Embryonic facial prominence (tissue), 1 donor: Measurements from ENCODE around the gene ATP13A4.

Experiments
- DNase-seq: peaks from one replicate; pipeline ENCODE4 v3.0.0-alpha.2; 2016; ENCODE audit errors: extremely low spot score

Gene ATP13A4, protein sequence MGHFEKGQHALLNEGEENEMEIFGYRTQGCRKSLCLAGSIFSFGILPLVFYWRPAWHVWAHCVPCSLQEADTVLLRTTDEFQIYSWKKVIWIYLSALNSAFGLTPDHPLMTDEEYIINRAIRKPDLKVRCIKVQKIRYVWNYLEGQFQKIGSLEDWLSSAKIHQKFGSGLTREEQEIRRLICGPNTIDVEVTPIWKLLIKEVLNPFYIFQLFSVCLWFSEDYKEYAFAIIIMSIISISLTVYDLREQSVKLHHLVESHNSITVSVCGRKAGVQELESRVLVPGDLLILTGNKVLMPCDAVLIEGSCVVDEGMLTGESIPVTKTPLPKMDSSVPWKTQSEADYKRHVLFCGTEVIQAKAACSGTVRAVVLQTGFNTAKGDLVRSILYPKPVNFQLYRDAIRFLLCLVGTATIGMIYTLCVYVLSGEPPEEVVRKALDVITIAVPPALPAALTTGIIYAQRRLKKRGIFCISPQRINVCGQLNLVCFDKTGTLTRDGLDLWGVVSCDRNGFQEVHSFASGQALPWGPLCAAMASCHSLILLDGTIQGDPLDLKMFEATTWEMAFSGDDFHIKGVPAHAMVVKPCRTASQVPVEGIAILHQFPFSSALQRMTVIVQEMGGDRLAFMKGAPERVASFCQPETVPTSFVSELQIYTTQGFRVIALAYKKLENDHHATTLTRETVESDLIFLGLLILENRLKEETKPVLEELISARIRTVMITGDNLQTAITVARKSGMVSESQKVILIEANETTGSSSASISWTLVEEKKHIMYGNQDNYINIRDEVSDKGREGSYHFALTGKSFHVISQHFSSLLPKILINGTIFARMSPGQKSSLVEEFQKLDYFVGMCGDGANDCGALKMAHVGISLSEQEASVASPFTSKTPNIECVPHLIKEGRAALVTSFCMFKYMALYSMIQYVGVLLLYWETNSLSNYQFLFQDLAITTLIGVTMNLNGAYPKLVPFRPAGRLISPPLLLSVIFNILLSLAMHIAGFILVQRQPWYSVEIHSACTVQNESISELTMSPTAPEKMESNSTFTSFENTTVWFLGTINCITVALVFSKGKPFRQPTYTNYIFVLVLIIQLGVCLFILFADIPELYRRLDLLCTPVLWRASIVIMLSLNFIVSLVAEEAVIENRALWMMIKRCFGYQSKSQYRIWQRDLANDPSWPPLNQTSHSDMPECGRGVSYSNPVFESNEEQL

DNA sequence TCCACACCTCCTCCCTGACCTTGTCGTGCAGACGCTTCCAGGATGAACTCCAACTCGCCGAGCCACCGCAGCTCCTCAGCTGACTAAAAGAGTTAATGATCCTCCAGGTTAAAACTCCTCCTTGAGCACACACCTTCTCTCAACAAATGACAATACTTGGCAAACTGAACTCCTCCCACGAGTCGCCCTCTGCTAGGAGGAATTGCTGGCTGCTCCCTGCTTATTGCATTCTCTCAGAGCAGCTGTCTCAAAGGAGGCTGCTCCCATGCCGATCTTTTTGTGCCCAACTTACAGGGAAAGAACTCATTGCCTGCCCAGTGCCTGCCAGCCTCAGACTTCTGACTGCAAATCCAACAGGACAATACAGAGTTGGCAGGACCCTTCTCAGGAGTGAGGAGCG is at the start of gene ATP13A4:
ATP13A4 (minus strand) TSS at position 85 of the 400 bp plus-strand sequence. CDS start 96 bp downstream, outside the sequence.
- DNase-seq: no peak

DNA sequence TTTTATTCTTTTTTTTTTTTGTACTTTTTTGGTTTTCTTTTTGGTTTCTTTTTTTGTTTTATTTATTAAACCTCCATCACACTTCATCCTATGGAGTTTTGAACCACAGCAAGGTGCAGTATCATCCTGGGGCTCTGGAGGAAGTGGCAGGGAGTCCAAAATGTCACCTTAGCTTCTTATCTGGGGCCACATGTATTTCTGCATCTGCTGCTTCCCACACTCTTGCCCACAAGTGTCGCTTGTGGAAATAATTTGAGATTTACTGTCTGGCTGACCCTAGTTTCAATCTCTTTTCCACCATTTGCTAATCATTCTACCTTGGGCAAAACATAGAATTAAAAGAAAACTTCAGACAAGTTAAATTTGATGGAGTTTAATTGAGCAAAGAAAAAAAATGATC is 44.7 kb upstream of the ATP13A4 start:
- no peak for DNase-seq

DNA sequence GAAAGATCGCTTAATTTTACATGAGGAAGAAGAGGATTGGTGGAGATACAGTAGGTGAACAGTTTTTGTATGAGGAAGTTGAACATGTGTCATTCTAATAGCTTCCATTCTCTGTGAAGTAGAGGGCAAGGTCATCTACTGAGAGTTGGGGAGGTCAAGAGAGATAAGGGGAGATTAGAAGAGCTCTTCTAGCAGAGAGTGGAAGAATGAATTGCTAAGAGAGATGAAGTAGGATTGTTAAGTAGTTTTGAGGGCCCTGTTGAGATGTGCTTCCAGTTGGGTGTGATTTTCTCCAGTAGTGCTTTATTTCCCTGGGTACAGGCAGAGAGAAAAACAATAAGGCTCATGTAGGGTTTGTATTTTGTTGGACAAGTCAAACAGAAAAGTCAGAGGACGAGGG is 43.5 kb upstream of the ATP13A4 start:
- no peak for DNase-seq

DNA sequence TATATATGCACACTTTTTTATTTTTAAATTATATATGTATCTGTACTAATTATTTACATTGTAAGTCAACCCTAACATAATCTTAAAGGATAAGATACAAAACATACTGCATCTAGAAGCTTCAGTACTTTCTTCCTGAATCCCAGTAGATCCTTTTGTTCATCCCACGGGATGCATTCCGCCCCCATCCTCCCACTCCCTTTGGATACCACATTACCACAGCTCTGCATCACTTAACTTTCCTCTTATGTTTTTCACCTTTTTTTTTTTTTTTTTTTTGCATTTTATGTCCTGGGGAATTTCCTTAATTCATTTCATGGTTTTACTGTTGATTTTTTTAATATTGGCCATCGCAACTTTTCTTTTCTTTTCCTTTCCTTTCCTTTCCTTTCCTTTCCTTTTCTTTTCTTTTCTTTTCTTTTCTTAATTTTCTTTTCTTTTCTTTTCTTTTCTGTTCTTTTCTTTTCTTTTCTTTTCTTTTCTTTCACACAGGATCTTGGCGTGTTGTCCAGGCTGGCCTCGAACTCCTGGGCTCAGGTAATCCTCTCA is 41.3 kb upstream of the ATP13A4 start:
- no peak for DNase-seq

DNA sequence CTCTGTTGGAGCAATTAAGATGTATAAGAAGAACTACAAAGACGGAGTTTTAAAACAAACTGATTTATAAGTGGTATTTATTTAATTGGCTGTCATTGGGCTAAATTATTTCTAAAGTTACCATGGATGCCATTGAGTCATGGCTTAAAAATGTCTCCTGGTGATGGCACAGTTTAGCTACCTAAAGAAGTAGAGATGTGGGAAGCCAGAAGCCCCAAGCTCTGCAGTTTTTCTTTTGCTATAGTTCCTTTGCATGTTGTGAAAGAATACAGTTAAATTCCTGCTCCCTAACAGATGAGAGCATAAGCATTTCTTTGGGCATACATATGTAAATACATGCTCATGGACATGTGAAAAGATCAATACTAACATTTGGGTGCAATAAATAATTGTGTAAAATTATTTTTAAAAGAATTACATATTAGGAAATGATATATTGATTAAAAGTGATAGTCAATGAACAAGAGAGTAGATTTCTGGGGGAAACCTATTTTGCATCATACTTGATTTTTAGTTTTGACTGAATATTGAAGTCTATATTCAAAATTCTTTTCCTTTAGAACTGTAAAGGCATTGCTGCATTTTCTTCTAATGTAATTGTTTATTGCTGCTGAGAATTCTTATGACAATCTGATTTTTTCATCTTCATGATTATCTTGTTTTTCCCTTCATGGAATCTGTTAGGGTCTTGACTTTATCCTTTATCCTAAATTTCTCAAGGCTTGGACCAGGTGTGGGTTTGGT is 40.4 kb upstream of the ATP13A4 start:
- no peak for DNase-seq

DNA sequence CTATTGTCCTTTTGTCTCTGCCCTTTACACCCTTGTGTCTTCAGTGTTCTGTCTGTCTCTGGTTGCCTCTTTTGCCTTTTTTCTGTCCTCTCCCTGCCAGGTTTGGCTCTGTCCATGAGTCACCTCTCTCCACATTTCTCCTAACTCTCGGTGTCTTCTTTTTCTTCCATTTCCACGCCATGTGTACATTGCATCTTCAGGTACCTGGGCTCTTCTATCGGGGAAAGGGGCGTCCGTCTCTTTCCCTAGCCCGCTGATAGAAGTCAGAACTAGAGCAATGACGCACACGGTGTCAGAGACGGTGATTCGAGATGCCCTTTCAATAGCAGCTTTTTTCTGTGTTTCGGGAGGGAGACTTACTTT is 39.0 kb upstream of the ATP13A4 start:
- DNase-seq: no peak

DNA sequence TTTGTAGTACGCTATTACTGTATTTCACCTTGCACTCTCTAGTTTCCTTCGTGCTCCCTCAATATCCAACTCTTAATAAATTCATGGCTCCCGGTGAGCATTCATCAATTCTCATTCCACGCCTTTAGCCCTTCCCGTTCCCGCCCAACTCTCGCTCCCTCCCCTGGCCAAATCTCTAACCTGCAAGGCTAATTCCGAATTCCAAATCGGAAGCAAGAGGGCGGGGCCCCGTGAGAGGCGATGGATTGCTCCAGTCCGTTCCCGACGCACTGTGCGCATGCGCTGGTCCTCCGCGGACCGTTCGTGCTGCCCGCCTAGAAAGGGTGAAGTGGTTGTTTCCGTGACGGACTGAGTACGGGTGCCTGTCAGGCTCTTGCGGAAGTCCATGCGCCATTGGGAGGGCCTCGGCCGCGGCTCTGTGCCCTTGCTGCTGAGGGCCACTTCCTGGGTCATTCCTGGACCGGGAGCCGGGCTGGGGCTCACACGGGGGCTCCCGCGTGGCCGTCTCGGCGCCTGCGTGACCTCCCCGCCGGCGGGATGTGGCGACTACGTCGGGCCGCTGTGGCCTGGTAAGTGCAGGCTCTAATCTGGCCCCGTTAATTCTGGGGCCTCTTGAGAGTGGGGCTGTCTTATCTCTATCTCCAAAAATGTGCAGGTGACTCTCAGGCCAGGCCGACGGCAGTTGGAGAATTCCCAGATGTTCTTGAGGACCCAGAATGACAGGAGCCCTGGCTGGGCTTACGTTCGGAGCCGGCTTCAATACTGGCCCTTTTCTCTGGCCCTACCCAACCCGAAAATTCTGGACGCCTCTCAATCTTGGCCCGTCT is 38.4 kb upstream of the ATP13A4 start, which contains the start of gene OPA1:
OPA1 (plus strand) TSS at position 368 of the 827 bp plus-strand sequence; CDS start at position 538, 170 bp downstream.
- peak; percentile 94 for DNase-seq

DNA sequence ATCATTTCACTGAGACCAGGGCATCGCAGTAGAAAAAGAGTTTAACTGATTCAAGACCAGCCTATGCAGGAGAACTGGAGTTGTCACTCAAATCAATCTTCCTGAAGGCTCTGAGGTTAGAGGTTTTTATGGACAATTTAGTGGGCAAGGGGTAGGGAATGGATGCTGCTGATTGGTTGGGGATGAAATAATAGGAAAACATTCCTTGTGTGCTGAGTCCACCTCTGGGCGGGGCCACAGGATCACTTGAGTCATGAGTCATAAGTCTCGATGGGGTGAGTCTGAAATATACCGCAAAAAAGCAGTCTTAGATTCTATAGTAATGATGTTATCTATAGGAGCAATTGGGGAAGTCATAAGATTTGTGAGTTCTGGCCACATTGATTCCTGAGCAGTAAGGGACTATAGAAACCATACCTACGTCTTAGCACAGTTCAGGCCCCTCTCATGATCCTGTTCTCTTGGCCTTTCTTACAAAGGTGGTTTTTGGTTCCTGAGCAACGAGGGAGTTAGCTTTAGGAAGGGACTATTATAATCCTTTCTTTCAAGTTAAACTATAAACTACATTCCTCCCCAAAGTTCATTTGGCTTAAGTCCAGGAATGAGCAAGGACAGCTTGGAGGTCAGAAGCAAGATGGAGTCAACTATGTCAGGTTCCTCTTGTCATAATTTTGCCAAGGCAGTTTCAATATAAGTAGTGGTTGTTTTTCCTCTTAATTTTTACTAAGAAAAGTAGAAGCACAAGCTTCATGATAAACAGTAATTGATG is 35.6 kb upstream of the ATP13A4 start:
- no peak for DNase-seq

DNA sequence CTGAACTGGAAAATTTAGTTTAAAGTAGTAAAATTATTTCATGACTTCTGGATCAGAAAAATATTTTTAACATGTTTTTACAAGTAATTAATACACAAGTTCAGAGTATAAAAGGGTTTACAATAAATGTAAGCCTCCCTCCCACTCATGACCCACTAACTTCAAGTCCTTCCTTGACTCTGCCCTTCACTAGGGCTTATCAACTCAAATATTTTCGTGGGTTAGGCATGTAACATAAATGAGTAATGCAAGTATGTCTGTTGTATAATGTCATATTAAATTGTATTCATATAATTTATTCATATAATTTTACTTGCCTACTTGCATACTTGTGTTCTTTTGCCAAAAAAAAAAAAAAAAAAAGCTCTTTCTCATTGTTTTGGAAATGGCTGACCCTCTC is 34.9 kb upstream of the ATP13A4 start:
- DNase-seq: no peak

DNA sequence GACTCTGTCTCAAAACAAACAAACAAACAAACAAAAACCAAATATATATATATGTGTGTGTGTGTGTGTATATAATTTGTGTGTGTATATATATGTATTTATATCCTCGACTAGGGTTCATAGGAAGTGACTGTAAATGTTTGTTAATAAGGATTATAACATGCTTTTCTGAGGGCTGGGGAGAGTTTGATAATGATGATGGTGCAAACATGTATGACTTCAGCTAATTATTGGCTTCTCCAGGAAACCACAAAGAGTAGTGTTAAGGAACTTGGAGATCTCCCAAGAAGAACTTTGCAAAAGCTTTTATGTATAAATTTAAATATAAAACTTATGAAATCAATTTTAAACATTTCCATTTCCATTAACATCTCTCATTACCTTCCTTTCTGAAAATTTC is 34.4 kb upstream of the ATP13A4 start:
- no peak for DNase-seq

DNA sequence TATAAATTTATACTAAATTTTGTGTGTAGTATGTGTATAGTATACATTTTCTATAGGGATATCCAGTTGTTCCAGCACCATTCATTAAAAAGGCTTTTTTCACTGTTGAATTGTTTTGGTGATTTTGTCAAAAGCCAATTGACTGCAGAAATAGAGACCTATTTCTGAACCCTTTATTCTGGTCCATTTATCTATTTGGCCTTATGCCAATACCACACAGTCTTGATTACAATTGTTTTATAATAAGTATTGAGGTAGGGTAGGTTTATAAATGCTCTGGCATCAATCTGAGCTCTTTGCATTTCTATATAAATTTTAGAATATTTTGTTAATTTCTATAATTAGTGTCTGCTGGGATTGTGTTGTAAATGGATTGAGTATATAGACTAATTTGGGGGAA is 31.8 kb upstream of the ATP13A4 start:
- no peak for DNase-seq

DNA sequence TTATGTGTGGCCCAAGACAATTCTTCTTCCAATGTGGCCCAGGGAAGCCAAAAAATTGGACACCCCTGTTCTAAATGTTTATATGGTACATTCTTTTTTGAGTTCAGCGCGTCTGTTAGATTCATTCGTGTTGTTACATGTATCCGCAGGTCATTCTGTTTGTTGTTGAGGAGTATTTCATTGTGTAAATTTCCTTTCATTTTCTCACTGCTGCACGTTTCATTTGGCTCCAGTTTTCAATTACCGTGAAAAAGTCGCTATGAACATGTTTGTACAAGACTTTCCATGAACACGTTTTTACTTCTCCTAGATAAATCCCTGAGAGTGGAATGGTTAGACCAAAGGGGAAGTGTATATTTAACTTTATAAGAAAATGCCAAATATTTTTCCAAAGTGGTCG is 30.8 kb upstream of the ATP13A4 start:
- no peak for DNase-seq

DNA sequence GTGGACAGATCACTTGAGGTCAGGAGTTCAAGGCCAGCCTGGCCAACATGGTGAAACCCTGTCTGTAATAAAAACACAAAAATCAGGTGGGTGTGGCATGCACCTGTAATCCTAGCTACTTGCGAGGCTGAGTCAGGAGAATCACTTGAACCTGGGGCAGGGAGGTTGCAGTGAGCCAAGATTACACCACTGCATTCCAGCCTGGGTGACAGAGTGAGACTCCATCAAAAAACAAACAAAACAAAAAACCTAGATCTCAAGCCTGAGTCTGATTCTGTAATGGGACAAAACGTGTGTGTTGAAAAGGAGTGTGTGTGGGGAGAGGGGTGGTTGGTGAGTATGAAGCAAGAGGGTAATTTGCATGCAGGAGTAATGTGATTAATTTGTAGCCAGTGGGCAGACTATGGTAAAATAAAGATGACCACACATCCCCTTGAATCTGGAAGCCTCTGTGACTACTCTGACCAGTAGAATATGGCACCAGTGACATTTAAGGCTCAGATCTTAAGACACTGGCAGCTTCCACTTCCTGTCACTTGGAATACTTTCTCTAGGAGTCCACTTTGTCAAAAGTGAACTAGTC is 19.9 kb upstream of the ATP13A4 start:
- no peak for DNase-seq

DNA sequence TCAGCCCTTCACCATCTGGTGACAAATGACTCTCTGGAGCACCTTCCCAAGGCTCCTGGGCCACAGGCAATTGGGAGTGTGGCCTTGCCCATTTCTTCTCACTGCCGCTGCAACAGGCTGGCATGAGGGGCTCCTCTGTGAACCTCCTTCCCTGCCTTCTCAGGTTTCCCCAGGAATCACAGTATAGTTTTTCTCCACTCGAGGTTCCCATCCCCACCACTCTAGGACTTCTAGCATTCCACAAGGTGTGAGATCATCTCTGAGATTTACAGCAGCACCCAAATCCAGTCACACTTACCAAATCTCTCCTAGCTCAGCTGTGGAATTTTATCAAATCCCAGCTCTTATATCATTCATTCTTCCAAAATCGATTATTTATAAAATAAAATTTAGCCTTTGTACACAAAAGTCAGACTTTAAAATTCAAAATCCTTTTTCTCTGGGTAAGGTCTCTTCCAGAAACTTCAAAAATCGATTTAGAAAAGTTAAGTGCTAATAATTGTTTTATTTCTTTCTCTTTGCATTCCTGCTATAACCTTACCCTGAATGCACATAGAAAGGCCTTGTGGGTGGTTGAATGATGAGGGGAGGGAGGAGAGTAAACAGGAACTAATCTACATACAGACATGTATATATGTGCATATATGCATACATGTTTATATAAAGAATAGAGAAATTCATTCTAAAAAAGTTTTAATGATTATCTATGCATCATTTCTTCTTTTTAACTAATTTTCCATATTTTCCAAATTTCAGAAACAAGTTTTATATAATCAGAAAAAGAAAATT is 18.9 kb upstream of the ATP13A4 start:
- DNase-seq: no peak

DNA sequence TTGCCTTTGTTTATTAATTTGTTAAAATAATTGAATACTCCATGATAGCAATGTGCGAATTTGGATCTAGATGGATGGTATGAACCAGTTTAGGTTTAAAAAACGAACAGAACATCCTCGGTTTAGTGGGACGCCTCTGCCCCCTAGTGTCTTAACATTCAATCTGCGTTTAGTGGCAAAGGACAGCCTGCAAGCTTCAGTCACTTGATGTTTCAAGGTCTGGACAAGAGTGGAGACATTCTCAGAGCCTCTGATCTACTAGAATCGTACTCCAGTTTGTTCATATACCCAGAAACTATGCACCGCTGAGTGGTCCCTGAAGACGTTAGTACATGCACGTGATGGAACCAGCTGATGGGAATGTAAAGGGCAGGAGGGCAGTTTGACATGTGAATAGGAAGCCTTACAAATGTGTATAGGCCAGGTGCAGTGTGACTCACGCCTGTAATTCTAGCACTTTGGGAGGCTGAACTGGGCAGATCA is 17.8 kb upstream of the ATP13A4 start:
- peak; percentile 55 for DNase-seq

DNA sequence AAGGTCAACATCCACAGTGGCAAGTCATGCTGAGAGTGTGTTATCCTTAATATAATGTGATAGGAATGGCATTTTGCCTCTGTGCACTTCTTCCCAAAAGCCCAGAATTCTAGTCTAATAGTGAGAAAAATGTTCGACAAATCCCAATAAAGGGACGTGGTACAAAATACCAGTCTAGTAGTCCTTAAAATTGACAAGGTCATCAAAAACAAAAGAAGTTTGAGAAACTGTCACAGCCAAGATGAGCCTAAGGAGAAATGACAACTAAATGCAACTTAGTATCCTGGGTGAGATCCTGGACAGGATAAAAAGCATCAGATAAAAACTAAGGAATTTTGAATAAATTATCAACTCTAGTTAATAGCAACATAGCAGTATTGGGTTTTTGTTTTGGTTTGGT is 14.4 kb upstream of the ATP13A4 start:
- no peak for DNase-seq

DNA sequence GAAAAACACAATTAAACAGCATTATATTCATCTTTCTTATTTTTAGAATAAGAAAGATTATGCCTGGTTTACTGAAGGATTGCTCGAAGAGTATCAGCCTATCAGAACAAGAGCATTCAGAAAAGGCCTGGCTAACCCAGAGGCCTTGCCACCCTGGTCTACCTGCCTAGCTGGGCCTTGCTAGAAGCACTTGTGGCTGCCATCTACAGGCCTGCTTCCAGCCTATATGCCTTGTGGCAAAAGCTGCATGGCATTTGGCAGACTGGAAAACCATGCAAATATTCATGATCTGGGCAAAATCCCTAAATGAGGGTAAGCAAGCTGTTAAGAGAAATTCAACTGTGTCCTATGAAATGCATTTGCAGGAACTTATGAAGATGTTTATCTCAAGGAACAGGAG is 9.3 kb upstream of the ATP13A4 start:
- DNase-seq: no peak

DNA sequence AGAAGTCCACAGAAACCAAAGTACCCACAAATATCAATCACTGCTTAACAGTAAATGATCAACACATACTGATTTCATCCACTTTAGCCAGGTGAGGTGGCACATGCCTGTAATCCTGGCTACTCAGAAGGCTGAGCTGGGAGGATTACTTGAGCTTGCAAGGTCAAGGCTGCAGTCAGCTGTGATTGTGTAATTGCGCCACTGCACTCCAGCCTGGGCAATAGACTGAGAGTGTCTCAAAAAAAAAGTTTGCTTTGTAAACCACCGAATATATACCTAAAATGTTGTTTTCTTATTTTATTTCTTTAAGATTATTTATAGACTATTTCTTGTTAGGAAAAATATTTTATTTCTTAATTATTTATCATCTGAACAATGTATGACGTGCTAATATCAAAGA is 8.7 kb upstream of the ATP13A4 start:
- no peak for DNase-seq
